K562 (cell line): ENCODE measurements around the gene FSTL4. TPM values are rescaled to one million over a fixed set of nuclear protein-coding genes. Genes with fewer than 3 reads are reported as not detected.

Experiments used
- ARHGAP35 ChIP-seq: fragments of 450-650 bp; IDR thresholded peaks from 2 replicates; pipeline ENCODE4 v1.6.1; 2018; ENCODE audit not compliant: partially characterized antibody
- BRD9 ChIP-seq: fragments of 450-650 bp; IDR thresholded peaks from 2 replicates; pipeline ENCODE4 v1.6.1; 2018; ENCODE audit warnings: low read depth; ENCODE audit not compliant: partially characterized antibody
- KDM1A ChIP-seq, 2 experiments: fragments of 450-650 bp; IDR thresholded peaks; 2 replicates each; pipeline ENCODE4 v1.6.1; 2016; ENCODE audit warnings: mild to moderate bottlenecking in 2 of 2
- NRF1 ChIP-seq, 2 experiments: fragments of 450-650 bp; IDR thresholded peaks in 1 of 2; conservative IDR thresholded peaks in 1 of 2; 2 replicates each; pipeline ENCODE4 v1.6.1; 2014; ENCODE audit warnings: mild to moderate bottlenecking in 2 of 2
- SAFB ChIP-seq: fragments of 200-400 bp; formaldehyde crosslinking; IDR thresholded peaks from 2 replicates; pipeline ENCODE4 v1.6.1; 2017; ENCODE audit warnings: low read depth, low read length, borderline replicate concordance
- TBL1XR1 ChIP-seq, 2 experiments: IDR thresholded peaks; 2 replicates each; pipeline ENCODE4 v1.6.1; 2012; ENCODE audit warnings: improper control_type of control experiment in 2 of 2, low read length in 2 of 2, mild to moderate bottlenecking in 1 of 2
- polyA plus RNA-seq, 8 experiments: library from polyadenylated mRNA; depleted of rRNA in 4 of 8; stranded (reverse) in 5 of 8; unstranded in 3 of 8; fragments of >200 nt; fragmentation: Nextera tagmentation in 2 of 8; fragmentation: Illumina TruSeq in 1 of 8; extraction: Ambion mirVana in 2 of 8; extraction: Trizol in 1 of 8; gene quantifications; 2 replicates each; pipeline versions ENCODE4 v1.2.1 to v1.2.3, GENCODE V29; 2011 to 2014; ENCODE audit warnings: inconsistent platforms in 1 of 8, missing spikeins in 1 of 8
- total RNA-seq, 7 experiments: library from RNA; depleted of rRNA in 6 of 7; stranded (reverse); fragments of >200 nt in 6 of 7; fragmentation: Illumina TruSeq in 2 of 7; extraction: Trizol in 2 of 7; gene quantifications; 2 replicates each; pipeline versions ENCODE4 v1.2.1 to v1.2.3, GENCODE V29; 2011 to 2021; ENCODE audit warnings: low replicate concordance in 1 of 7
- TF ChIP-seq, protein P1 (sequence below), 2 experiments: fragments of 450-650 bp; IDR thresholded peaks; 2 replicates each; pipeline ENCODE4 v1.6.1; 2018; ENCODE audit warnings: mild to moderate bottlenecking in 2 of 2, low read depth in 1 of 2; ENCODE audit not compliant: partially characterized antibody in 2 of 2
- TF ChIP-seq, protein P2 (sequence below): fragments of 450-650 bp; IDR thresholded peaks from 2 replicates; pipeline ENCODE4 v1.6.1; 2014; ENCODE audit warnings: low read depth, mild to moderate bottlenecking, moderate library complexity, borderline replicate concordance
- TF ChIP-seq, protein P3 (sequence below): fragments of 450-650 bp; IDR thresholded peaks from 2 replicates; pipeline ENCODE4 v1.6.1; 2016; ENCODE audit warnings: mild to moderate bottlenecking, moderate library complexity

The FSTL4 gene
- total and polyA plus RNA-seq, 9 of the 15 experiments (the other 6 are each of a cell fraction or from before 2014, with no cell fraction given) = 0.08 to 0.18 (median 0.10) TPM; not detected in 5

DNA sequence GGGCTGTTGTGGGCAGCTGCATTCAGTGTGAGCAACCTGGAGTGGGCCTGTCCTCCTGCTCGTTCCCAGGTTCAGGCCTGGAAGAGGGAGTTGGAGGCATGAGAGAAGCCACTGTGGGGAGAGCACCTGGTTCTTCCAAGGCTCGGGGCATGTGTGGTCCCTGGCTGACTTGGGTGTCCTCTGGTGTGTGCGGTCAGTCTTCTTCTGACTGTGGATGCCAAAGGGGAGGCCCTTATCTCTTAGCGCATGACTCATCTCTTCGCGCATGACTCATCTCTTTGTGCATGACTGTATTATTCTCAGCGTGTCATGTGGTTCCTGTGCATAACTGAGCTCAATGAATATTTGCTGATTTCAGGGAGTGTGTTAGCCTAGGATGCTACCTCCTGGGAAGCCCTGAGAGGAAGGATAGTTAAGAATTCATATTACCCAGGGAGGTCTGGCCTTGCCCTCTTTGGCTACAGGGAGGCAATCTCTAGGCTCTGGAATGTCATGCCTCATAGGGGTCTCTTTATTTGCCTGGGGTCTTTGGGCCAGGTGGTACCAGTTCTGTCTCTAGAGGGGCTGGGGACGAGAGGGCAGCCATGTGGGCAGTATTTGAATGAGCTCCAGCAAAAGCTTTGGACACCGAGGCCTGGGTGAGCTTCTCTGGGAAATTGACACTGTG is 371.8 kb downstream of the FSTL4 start (continued):
- TF ChIP-seq, protein P1, sequence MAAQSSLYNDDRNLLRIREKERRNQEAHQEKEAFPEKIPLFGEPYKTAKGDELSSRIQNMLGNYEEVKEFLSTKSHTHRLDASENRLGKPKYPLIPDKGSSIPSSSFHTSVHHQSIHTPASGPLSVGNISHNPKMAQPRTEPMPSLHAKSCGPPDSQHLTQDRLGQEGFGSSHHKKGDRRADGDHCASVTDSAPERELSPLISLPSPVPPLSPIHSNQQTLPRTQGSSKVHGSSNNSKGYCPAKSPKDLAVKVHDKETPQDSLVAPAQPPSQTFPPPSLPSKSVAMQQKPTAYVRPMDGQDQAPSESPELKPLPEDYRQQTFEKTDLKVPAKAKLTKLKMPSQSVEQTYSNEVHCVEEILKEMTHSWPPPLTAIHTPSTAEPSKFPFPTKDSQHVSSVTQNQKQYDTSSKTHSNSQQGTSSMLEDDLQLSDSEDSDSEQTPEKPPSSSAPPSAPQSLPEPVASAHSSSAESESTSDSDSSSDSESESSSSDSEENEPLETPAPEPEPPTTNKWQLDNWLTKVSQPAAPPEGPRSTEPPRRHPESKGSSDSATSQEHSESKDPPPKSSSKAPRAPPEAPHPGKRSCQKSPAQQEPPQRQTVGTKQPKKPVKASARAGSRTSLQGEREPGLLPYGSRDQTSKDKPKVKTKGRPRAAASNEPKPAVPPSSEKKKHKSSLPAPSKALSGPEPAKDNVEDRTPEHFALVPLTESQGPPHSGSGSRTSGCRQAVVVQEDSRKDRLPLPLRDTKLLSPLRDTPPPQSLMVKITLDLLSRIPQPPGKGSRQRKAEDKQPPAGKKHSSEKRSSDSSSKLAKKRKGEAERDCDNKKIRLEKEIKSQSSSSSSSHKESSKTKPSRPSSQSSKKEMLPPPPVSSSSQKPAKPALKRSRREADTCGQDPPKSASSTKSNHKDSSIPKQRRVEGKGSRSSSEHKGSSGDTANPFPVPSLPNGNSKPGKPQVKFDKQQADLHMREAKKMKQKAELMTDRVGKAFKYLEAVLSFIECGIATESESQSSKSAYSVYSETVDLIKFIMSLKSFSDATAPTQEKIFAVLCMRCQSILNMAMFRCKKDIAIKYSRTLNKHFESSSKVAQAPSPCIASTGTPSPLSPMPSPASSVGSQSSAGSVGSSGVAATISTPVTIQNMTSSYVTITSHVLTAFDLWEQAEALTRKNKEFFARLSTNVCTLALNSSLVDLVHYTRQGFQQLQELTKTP (IDR thresholded peaks at IDR 0.05; ENCODE audit: low read depth in 1 of 2, partially characterized antibody in 2 of 2) = peak in 1 of 2 experiments; percentile 80
- no peak for TF ChIP-seq ARHGAP35
- peak; percentile 39 to 47; a peak in 2 of 4 replicates for TF ChIP-seq KDM1A (IDR thresholded peaks at IDR 0.05)
- TF ChIP-seq TBL1XR1 (IDR thresholded peaks at IDR 0.05; ENCODE audit: low read length in 2 of 2) = peak in 1 of 2 experiments; percentile 79; a peak in 2 of 4 replicates
- TF ChIP-seq NRF1 (conservative IDR thresholded peaks at IDR 0.05 in 1 of 2, IDR thresholded peaks at IDR 0.05 in 1 of 2) = peak; percentile 45 to 55; a peak in 3 of 4 replicates
- TF ChIP-seq, protein P2, sequence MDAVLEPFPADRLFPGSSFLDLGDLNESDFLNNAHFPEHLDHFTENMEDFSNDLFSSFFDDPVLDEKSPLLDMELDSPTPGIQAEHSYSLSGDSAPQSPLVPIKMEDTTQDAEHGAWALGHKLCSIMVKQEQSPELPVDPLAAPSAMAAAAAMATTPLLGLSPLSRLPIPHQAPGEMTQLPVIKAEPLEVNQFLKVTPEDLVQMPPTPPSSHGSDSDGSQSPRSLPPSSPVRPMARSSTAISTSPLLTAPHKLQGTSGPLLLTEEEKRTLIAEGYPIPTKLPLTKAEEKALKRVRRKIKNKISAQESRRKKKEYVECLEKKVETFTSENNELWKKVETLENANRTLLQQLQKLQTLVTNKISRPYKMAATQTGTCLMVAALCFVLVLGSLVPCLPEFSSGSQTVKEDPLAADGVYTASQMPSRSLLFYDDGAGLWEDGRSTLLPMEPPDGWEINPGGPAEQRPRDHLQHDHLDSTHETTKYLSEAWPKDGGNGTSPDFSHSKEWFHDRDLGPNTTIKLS = 0 out of 2 replicates have a peak, but pooled peaks have one; percentile 22
- TF ChIP-seq, protein P3, sequence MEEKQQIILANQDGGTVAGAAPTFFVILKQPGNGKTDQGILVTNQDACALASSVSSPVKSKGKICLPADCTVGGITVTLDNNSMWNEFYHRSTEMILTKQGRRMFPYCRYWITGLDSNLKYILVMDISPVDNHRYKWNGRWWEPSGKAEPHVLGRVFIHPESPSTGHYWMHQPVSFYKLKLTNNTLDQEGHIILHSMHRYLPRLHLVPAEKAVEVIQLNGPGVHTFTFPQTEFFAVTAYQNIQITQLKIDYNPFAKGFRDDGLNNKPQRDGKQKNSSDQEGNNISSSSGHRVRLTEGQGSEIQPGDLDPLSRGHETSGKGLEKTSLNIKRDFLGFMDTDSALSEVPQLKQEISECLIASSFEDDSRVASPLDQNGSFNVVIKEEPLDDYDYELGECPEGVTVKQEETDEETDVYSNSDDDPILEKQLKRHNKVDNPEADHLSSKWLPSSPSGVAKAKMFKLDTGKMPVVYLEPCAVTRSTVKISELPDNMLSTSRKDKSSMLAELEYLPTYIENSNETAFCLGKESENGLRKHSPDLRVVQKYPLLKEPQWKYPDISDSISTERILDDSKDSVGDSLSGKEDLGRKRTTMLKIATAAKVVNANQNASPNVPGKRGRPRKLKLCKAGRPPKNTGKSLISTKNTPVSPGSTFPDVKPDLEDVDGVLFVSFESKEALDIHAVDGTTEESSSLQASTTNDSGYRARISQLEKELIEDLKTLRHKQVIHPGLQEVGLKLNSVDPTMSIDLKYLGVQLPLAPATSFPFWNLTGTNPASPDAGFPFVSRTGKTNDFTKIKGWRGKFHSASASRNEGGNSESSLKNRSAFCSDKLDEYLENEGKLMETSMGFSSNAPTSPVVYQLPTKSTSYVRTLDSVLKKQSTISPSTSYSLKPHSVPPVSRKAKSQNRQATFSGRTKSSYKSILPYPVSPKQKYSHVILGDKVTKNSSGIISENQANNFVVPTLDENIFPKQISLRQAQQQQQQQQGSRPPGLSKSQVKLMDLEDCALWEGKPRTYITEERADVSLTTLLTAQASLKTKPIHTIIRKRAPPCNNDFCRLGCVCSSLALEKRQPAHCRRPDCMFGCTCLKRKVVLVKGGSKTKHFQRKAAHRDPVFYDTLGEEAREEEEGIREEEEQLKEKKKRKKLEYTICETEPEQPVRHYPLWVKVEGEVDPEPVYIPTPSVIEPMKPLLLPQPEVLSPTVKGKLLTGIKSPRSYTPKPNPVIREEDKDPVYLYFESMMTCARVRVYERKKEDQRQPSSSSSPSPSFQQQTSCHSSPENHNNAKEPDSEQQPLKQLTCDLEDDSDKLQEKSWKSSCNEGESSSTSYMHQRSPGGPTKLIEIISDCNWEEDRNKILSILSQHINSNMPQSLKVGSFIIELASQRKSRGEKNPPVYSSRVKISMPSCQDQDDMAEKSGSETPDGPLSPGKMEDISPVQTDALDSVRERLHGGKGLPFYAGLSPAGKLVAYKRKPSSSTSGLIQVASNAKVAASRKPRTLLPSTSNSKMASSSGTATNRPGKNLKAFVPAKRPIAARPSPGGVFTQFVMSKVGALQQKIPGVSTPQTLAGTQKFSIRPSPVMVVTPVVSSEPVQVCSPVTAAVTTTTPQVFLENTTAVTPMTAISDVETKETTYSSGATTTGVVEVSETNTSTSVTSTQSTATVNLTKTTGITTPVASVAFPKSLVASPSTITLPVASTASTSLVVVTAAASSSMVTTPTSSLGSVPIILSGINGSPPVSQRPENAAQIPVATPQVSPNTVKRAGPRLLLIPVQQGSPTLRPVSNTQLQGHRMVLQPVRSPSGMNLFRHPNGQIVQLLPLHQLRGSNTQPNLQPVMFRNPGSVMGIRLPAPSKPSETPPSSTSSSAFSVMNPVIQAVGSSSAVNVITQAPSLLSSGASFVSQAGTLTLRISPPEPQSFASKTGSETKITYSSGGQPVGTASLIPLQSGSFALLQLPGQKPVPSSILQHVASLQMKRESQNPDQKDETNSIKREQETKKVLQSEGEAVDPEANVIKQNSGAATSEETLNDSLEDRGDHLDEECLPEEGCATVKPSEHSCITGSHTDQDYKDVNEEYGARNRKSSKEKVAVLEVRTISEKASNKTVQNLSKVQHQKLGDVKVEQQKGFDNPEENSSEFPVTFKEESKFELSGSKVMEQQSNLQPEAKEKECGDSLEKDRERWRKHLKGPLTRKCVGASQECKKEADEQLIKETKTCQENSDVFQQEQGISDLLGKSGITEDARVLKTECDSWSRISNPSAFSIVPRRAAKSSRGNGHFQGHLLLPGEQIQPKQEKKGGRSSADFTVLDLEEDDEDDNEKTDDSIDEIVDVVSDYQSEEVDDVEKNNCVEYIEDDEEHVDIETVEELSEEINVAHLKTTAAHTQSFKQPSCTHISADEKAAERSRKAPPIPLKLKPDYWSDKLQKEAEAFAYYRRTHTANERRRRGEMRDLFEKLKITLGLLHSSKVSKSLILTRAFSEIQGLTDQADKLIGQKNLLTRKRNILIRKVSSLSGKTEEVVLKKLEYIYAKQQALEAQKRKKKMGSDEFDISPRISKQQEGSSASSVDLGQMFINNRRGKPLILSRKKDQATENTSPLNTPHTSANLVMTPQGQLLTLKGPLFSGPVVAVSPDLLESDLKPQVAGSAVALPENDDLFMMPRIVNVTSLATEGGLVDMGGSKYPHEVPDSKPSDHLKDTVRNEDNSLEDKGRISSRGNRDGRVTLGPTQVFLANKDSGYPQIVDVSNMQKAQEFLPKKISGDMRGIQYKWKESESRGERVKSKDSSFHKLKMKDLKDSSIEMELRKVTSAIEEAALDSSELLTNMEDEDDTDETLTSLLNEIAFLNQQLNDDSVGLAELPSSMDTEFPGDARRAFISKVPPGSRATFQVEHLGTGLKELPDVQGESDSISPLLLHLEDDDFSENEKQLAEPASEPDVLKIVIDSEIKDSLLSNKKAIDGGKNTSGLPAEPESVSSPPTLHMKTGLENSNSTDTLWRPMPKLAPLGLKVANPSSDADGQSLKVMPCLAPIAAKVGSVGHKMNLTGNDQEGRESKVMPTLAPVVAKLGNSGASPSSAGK = peak; percentile 54; the same call in 1 of the 2 replicates
- peak; percentile 71 for TF ChIP-seq BRD9
- no peak for TF ChIP-seq SAFB
